OCI-LY1 (cell line): ENCODE results near the gene THAP8.

Experiments used
- EZH2 ChIP-seq: fragments of 200-600 bp; sonication (generic), shearing (Covaris generic); IDR thresholded peaks from 2 replicates; pipeline ENCODE4 v1.8.0; 2017; ENCODE audit warnings: borderline replicate concordance, mixed run types, mild to moderate bottlenecking, antibody characterized with exemption, low read length, moderate library complexity, mixed read lengths
- TF ChIP-seq, protein P1 (sequence below): fragments of 200-600 bp; sonication (generic), shearing (Covaris generic); IDR thresholded peaks from 2 replicates; pipeline ENCODE4 v1.5.1; 2017; ENCODE audit warnings: mild to moderate bottlenecking, antibody characterized with exemption, low read length, moderate library complexity, mixed read lengths

DNA sequence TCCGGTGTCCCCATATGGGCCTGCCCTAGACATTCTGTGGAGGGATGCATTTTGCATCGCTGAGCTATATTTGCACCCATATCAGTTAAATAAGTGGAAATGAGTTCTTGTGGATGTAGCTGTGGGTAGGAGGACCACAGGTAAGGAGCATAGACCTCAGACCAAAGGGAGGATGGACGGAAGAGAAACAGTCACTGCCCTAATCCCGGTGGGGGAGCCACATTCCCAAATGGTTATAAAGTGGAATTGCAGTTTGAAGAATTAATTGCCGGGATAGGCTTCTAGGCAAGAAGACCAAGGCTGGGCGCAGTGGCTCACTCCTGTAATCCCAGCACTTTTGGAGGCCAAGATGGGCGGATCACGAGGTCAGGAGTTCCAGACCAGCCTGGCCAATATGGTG is 57.3 kb downstream of the THAP8 start:
- TF ChIP-seq, protein P1, sequence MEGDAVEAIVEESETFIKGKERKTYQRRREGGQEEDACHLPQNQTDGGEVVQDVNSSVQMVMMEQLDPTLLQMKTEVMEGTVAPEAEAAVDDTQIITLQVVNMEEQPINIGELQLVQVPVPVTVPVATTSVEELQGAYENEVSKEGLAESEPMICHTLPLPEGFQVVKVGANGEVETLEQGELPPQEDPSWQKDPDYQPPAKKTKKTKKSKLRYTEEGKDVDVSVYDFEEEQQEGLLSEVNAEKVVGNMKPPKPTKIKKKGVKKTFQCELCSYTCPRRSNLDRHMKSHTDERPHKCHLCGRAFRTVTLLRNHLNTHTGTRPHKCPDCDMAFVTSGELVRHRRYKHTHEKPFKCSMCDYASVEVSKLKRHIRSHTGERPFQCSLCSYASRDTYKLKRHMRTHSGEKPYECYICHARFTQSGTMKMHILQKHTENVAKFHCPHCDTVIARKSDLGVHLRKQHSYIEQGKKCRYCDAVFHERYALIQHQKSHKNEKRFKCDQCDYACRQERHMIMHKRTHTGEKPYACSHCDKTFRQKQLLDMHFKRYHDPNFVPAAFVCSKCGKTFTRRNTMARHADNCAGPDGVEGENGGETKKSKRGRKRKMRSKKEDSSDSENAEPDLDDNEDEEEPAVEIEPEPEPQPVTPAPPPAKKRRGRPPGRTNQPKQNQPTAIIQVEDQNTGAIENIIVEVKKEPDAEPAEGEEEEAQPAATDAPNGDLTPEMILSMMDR = no peak
- TF ChIP-seq EZH2 = no peak
